Stimulated activated CD4-positive, alpha-beta T cell treated with anti-CD3 and anti-CD28 coated beads, Interleukin-4, amount 100 ng/mL, for 4 hours (primary cell): ENCODE measurements around the gene ZW10.
"Not testable (repeated sequence)": the region's sequence is repeated elsewhere in the genome, so short reads cannot be mapped to it uniquely, and the experiment has no call there.

Experiments used
- DNase-seq, 2 experiments: peaks; one replicate each; pipeline ENCODE4 v3.0.0-alpha.2; 2020

The ZW10 gene

DNA sequence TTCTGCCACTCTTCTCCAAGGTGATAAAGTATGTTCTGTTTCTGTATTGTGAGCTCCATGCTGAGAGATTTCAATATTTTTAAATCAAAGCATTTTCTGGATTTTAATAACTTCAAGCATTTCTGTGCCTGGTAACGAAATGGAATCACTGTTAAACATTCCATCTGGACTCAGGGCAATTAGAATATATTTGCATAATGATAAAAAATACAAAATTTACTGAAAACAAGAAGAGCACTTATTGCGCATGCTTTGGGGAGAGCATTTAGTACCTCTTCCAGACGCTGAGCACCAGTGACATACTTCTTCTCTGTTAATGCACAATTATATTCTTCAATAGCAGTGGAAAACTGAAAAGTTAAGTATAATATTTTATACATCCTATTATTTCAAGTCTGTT lies 13.3 kb downstream of the ZW10 start:
- no peak for DNase-seq

GRCh38 chr11:113752932-113753331 lies 20.6 kb downstream of the ZW10 start:
- no peak for DNase-seq

DNA sequence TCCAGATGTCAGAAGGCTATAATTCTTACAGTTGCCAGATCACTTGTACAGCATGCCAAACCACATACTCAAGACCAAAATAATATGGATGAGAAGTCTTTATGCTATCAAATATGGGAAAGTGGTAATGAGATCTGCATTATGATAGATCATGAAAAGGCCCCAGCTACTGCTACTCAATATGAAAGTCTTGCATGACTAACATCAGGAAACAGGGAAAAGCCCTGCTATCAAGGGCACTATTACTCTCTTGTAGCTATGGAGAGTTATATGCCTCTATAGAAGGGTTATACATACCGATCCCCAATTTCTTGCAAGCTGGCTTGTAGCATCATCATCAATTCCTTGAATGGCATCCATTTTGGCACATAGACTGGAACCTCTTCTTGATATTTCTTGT lies 37.2 kb downstream of the ZW10 start:
- DNase-seq, result no peak

DNA sequence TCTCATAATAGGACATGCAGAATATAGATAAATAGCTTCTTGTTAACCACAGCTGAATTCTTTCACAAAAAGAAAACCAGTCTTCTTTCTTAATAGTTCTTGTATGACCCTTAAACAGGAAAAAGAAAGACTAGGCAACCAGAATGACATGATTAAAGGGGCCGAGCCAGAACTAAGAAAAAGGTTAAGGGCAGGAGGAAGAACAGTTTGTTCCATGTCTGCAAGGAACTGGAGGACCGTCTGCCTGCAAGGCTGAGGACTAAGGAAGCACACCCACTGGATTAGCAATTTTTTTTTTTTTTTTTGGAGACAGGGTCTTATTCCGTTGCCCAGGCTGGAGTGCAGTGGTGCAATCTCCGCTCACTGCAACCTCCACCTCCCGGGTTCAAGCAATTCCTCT lies 41.4 kb downstream of the ZW10 start:
- no peak for DNase-seq

DNA sequence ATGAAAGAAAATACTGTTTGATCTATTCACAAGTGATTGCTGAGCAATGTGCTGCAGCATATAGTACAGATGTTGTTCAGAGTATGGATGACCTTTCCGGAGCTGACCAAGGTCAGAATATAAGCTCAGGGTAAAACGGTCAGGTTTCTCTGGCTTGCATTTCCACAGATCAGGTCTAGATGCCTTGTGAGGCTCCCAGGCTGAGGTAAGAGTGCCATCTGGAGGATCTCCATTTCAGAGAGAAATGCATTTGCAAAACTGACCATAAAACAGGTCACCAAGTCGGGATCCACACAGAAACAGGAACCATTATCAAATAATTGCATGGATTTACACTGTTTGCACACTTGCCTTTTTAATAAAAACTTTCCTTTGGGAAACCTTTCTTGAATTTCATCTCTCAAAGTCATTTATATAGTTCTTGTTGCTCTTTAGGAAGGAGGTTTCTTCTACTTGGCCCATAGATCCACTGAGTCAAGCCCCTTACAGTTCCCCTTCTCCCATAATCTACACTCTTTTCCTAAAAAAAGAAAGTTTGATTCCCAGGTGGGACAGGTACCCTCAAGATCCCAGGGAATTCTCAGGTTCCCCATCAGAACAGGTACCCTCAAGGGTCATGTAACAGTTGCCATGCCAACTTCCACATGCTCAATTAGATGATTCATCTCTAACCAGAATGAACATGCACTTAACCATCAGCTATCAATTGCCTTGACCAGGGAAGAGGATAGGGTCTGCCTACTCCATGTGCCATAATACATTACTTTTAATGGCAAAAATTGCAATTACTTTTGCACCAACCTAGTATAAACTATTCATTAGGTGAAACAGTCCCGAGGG lies 42.4 kb downstream of the ZW10 start:
- DNase-seq, result no peak

GRCh38 chr11:113729456-113729855 lies 44.0 kb downstream of the ZW10 start:
- DNase-seq, result no peak

DNA sequence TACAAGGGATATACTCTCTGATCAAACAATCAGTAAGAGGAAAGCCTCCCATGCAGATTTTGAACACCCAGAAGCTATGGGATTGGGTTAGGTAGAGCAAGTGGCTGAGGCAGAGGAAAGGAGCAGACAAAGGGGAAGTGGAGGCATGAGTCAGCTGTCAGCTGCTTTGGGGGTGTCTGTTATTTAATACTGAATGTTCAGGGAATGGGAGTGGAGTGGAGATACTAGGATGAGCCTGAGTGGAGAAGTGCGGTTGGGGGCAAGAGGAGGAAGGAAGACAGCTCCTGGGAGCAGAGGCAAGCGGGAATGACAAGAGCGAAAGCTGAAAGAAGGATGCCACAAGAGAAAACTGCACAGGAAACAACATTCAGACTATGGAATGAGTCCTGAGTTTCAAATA lies 44.7 kb downstream of the ZW10 start:
- no peak for DNase-seq

GRCh38 chr11:113725913-113726312 lies 47.6 kb downstream of the ZW10 start:
- DNase-seq, result no peak

GRCh38 chr11:113725407-113725806 lies 48.1 kb downstream of the ZW10 start:
- no peak for DNase-seq

DNA sequence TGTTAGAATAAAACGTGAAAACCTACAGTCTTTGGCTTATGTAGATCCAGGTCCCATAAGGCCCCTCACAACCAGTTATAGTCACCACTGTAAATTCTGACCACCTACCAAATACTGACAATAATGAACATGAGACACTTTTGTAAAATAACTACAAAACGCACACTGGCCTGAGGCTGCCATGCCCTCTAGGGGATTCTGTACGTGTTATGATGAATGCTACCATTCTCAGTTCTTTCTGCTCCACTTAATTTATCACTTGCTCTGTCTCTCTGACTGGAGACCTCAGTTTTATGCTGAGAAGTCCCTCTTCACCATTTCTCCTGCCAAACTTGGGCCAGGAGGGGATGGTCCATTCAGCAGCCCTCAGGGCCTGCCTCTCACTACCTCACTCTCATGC lies 48.7 kb downstream of the ZW10 start:
- DNase-seq, result no peak

DNA sequence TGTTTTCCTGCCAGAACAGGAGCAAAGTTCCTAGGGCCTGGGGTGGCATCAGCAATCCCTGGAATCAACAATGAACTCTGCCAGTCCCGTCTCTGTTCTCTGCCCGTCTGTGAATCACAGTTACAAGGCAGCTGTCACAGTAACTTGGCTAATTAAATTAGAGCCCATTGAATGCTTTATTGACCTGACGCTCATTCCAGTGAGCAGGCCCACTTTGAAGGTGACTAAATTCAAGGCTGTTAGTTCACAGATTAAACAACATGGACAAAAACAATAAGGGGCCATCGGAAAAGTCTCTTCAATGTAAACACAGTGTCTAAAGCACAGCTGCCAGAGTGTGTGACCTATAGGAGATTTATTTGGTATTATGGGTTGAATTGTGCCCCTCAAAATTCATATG lies 49.7 kb downstream of the ZW10 start:
- no peak for DNase-seq

DNA sequence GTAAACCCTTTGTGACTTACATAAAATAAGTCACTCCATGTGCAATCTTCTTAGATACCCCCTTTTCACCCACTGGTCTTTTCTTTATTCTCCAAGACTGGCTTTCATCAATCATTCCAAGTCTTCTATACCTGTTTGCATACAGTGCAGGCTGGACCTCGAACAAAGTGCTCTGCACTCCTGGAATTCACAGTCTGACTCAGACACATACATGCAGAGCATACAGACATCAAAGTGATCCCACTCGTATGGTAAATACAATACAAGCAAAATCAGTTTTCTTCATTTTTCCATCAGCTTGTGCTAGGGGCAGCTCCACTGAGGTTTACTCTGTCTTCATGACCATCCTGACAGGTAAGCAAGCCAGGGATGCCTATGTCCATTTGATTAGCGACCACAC lies 50.6 kb downstream of the ZW10 start:
- DNase-seq, result no peak

DNA sequence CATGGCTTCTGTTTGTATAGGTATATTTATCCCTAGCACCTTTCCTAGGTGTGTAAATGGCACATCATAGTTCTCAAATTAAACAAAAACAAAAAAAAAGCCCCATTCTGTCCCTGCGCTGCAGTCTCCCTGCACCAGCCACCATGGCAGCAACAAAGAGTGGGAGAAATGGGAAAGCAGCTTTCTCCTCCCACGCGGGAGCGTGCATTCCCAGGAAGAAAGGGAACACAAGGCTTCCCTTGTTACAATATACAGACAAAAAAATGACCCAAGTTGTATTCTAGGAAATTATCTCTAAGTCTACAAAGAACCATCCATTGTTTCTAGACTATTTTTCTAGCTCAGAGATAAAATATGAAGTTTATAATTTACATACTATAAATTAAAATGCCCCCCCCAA lies 51.3 kb downstream of the ZW10 start:
- no peak for DNase-seq

- DNase-seq, result no peak
Measured at GRCh38 chr11:113721462-113722066, 51.9 kb downstream of the ZW10 start.

DNA sequence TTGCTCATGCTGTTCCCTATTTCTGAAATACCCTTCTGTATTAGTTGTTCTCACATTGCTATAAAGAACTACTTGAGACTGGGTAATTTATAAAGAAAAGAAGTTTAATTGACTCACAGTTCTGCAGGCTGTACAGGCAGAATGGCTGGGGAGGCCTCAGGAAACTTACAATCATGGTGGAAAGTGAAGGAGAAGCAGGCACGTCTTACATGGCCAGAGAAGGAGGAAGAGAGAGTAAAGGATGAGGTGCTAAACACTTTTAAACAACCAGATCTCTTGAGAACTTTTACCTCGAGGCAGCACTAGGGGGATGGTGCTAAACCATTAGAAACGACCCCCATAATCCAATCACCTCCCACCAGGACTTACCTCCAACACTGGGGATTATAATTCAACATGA lies 53.0 kb downstream of the ZW10 start:
- DNase-seq, result not testable (repeated sequence)

GRCh38 chr11:113715882-113716625 lies 57.4 kb downstream of the ZW10 start:
- DNase-seq, result no peak

- DNase-seq, result no peak
Measured at GRCh38 chr11:113715273-113715672, 58.2 kb downstream of the ZW10 start.

- DNase-seq, result no peak
Measured at GRCh38 chr11:113710989-113711388, 62.5 kb downstream of the ZW10 start.

- no peak for DNase-seq
Measured at GRCh38 chr11:113705871-113706655, 67.4 kb downstream of the ZW10 start, which contains the start of gene TMPRSS5. TMPRSS5 (minus strand) TSS chr11:113706308; CDS start chr11:113706224, 84 bp downstream.

DNA sequence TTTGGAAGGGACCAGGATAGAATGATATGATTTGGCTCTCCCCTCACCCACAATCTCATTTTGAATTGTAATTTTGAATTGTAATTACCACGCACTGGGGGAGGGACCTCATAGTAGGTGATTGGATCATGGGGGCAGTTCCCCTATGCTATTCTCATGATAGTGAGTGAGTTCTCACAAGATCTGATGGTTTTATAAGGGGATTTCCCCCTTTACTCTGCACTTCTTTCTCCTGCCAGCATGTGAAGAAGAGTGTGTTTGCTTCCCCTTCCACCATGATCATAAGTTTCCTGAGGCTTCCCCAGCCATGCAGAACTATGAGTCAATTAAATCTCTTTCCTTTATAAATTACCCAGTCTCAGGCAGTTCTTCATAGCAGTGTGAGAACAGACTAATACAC lies 69.9 kb downstream of the ZW10 start:
- not testable (repeated sequence) for DNase-seq

DNA sequence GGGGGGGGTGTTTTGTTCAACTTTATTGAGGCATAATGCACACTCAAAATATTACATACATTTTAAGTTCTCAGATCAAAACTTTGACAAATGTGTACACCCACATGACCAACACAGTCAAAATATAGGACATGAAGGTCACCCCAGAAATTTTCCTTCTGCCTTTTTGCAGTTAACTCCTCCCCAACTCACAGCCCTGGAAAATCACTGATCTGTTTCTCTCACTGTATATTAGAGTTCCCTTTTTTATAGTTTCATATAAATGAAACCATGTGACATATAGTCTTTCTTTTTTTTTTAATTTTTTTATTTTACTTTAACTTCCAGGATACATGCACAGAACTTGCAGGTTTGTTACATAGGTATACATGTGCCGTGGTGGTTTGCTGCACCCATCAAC lies 72.0 kb downstream of the ZW10 start:
- no peak for DNase-seq

DNA sequence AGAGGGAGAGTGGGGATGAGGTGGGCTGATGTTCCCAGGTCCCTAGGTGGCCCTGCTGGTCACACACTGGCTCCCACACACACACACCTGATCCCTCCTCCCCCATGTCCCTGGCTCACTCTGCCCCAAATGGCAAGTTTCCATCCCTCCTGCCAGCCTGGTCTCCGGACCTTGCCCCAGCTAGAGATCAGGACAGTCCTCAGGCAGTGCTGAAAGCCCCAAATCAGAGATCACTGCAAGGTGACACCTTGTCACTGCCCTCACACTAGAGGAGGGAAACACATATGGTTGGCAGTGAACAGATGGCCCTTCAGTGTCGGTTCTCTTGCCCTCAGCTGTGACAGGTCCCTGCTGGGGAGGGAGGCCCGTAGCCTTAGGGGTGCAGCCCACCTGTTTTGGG lies 75.0 kb downstream of the ZW10 start:
- no peak for DNase-seq
